GM18507 (cell line): ENCODE data around the gene ECD.
A peak's percentile ranks its signal among the peaks of the same experiment; 100 is the strongest.
"Not testable (repeated sequence)": the region's sequence is repeated elsewhere in the genome, so short reads cannot be mapped to it uniquely, and the experiment has no call there.

Experiments
- DNase-seq: peaks from one replicate; pipeline ENCODE4 v3.0.0; 2011; ENCODE audit warnings: low read depth; ENCODE audit not compliant: insufficient read length; ENCODE audit errors: extremely low spot score
- FAIRE-seq: peaks from 2 replicates; lab custom pipeline; 2011; peaks lifted over from hg19 to GRCh38; lab: Jason Lieb, UNC

Gene ECD

GRCh38 chr10:73112032-73112431 lies 55.8 kb downstream of the ECD start:
- not testable (repeated sequence) for FAIRE-seq, DNase-seq

DNA sequence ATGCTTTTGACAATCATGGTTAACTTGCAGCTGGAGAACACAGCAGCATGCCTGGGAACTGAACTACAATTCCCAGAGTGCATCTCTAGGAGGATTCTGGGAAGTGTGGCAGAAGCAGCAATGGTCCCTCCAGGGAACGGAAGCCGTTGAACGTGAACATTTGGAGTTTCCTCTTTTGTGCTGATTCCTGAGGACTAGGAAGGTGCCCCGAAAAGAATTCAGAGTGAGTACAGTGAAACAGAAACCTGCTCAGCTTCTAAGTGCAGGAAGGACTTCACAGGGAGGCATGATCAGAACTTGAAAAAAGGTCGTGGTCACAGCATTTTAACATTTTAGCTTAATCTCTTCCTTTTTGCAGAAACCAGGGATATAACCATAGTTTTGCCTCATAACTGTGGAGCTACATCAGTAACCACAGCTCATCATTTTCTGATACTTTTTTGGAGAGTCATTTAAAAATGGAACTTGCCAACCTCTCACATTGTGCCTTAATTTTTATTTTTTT lies 57.4 kb downstream of the ECD start, which contains the start of gene NUDT13:
Gene NUDT13 (plus strand): TSS at position 111 of the 505 bp plus-strand sequence. CDS start 3,911 bp downstream, outside the sequence.
- FAIRE-seq (peak; percentile 90), DNase-seq (peak; percentile 29)

DNA sequence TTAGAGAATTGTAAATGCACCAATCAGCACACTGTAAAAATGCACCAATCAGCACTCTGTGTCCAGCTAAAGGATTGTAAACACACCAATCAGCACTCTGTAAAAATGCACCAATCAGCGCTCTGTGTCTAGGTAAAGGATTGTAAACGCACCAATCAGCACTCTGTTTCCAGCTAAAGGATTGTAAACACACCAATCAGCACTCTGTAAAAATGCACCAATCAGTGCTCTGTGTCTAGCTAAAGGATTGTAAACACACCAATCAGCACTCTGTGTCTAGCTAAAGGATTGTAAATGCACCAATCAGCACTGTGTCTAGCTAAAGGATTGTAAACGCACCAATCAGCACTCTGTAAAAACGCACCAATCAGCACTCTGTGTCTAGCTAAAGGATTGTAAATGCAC lies 58.6 kb downstream of the ECD start:
- FAIRE-seq, result not testable (repeated sequence)

DNA sequence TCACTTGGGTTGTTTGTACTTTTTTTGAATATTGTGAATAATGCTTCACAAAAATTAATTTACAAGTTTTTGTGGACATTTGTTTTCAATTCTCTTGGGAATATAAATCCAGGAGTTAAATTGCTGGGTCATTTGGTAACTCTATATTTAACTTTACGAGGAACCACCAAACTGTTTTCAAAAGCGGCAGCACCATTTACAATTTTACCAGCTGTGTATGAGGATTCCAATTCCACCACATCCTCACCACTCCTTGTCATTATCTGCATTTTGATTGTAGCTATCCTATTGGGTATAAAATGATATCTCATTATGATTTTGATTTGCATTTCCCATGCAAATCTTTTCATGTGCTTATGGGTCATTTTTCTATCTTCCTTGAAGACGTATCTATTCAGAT lies 61.5 kb downstream of the ECD start:
- no peak for FAIRE-seq
- no peak for DNase-seq

More for the DNA sequence above, 58.6 kb downstream of the ECD start:
- DNase-seq, result not testable (repeated sequence)

- DNase-seq (no peak), FAIRE-seq (no peak)
Observed at GRCh38 chr10:73099141-73099540, 68.7 kb downstream of the ECD start.

DNA sequence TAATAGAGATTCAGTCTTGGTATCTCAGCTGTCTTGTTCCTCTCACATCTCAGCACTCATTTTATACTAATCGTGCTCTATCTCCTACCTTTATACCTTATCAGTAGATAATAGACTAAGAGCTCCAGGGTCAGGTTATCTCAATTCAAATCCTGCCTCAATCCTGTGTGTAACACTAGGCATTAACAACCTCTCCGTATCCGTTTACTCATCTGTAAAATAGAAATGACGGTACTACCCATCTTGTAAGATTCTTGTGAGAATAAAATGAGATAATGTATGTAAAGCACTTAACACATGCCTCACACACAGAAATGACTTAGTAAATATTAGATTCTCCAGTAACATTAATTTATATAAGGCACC lies 70.5 kb downstream of the ECD start:
- no peak for FAIRE-seq

DNA sequence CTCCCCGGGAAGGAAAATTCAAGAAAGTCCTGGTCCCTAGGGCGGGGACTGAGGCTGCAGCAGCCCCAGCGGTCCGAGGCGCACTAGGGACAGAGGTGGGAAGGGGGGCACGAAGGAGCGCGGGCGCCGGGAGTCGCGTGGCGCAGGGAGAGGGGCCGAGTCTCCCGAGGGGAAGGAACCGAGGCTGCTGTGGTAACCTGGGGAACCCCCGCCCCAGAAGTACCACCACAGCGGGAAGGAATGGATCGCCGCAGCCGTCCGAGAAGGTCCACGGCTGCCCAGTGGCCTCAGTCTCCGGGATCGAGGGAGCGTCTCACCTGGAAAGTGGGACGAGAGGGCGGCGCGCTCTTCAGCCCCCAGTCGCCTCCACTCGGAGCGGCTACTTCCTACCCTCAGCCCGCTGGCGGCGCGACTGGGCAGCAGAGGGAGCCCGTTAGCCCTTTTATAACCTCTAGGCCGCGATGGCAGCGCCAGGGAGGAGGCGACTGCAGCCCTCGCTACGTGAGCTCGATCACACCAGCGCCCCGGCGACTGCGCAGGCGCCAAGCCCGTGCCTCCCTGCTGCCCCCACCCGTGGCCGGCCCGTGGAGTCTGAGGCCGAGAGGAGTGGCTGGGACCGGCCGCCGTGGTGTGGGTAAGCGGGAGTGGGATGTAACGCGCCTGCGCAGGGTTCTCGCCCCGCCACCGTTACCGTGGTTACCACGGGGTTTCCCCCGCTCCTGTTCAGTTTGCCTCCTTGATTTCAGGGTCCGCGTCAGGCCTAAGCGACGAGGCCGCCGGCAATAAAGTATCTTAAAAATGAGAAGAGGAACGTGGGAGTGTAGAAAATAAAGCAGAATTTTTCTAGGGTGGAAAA lies 71.1 kb downstream of the ECD start, which contains the start of gene P4HA1:
Gene P4HA1 (minus strand): TSS at position 418 of the 856 bp plus-strand sequence. CDS start 21,983 bp downstream, outside the sequence.
- FAIRE-seq (peak; percentile 96), DNase-seq (peak; percentile 98)

More for the DNA sequence above, 70.5 kb downstream of the ECD start:
- no peak for DNase-seq

DNA sequence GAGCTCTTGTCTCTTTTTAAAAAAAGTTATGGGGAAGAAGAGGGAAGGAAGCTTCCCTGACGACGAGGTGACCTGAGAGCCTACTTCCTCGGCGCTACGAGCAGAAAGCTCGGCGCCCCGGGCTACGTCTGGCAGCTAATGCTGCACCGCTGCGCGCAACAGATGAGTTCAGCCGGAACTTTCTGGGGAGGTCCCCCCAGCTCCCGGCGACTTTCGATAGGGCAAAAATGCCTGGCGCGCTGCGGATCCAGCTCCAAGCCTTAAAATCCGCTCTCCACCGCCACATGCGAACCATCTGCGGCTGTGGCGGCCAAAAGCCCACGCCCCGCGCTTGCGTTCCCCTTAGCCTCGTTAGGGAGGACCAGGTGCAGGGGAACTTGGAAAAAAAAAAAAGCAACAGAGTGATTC lies 71.8 kb downstream of the ECD start:
- peak; percentile 80 for FAIRE-seq
- DNase-seq, result peak; percentile 43

DNA sequence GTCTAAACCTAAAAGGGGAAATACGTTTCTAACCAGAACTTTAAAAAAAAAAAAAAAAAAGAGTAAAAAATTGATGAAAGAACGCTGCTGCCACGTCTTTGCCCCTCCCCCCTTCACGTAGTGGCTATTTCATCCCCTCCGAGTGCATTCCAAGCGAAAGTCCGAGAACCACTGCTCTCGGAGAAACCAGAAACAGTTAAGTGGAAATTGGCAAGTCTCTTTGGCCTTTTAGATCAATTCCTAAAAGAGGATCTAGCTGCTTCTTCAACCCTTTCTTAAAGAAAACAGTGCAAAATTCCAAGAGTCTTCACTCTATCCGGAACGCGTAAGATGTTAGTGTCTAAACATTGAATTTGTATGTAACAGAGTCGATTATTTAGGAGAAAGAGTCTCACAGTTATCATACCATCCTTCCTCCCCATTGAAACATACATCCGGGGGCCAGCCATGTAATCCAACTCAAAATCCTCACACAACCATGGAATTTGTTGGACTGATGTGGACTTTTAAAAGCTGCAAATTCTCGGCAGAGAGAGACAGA lies 72.3 kb downstream of the ECD start:
- FAIRE-seq (peak; percentile 70), DNase-seq (no peak)

DNA sequence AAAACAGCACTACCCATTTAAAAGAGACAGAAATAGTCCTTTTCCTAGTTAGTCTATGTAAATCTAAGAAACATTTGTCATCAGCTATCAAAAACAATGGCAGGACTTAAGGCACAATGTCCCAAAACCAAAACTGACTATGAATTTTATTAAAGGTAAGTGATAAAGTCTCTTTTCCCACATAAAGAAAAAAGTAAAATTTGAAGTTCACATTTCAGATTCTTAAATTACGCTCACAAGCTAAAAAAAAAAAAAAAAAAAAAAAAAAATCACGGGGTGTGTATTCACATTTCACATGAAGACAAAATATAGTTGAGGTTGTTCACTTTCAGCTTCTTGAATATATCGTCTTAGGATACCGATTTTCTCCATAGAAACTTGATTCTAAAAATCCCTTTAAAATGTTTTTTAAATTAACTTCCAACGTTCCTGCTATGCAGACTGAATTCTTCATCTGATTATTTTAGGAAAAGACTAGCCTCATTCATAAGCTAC lies 72.8 kb downstream of the ECD start:
- FAIRE-seq (no peak), DNase-seq (no peak)

DNA sequence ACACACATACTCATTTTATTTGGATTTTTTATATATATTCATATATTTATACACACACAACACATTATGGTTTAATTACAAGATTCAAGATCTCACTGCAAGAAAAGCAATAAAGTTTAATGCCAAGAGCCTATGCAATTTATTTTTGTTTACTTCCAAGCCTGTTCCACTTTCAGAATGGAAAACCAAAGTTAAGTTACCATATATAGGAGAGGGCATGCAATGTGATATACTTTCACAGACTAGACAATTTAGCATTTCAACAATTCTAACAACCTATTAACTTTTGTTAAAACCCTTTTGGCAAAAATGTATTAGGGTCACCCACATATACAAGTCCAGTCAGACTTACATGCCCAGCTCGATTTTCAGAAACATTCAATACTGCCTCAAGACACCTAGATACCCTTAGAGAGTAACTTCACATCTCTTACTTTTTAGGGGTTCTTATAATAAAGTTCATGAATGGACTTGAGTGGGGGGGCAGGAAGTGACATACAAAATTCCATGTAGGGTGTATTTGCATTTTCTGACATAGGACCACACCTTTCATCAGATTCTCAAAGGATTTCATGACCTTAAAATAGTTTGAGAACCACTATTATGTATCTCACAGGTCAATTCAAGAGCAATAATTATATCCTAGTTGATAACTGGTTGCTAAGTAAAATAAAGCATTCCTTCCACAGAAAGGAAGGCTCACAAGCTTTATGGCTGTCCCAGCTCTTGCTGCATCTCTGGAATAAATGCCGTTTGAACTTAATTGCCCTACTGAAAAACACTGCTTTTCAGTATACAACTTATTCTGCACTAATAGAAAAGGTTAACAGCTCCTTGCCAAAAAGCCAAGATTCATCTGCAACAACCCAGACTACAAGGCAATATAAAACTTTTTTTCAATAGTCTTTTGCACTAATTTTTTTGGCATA lies 73.6 kb downstream of the ECD start:
- DNase-seq (no peak), FAIRE-seq (no peak)

- FAIRE-seq, result no peak
- no peak for DNase-seq
Observed at GRCh38 chr10:73092830-73093229, 75.0 kb downstream of the ECD start.

DNA sequence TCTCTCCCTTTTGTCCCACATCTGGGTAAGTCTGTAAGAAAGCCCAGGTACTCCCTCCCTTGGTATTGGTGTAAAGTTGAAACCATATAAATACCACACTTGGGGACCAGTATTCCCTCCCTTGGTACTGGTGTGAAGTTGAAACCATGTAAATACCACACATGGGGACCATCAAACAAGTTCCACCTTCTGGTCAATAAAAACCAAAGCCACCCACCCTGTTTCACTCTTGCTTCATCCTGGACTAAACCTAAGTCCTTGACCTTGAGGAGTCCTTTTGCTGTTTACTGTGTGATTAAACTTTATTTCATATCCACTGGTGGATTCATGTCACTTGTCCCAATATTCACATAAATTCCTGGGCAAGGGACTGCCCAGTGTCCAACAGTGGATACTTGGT lies 79.5 kb downstream of the ECD start:
- DNase-seq (no peak), FAIRE-seq (peak; percentile 86)

- DNase-seq, result no peak
- no peak for FAIRE-seq
Observed at GRCh38 chr10:73086816-73087215, 81.0 kb downstream of the ECD start.

DNA sequence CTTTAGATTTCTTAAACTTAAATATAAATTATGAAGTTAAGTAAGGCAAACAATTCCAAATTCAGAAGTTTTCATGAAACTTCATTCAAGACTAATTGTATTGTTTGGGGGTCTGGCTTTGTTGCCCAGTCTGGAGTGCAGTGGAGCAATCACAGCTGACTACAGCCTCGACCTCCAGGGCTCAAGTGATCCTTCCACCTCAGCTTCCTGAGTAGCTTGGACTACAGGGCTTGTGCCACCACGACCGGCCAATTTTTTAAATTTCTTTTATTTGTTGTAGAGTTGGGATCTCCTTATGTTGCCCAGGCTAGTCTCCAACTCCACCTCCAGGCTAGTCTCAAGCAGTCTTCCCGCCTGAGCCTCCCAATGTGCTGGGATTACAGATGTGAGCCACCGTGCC lies 83.6 kb downstream of the ECD start:
- FAIRE-seq, result no peak
- DNase-seq, result no peak
